Smooth muscle cell (in vitro differentiated cells): Measurements from ENCODE around the gene HCN2. TPM values are rescaled to one million over a fixed set of nuclear protein-coding genes. Genes with fewer than 3 reads are reported as not detected.

Source experiments
- DNase-seq: peaks from one replicate; lab custom pipeline; 2025; ENCODE audit not compliant: unreplicated experiment; lab: John Stamatoyannopoulos, UW
- H2AFZ ChIP-seq: fragments of 200-600 bp; sonication (generic); 2 replicates; pipeline ENCODE4 v1.6.0; 2016; ENCODE audit warnings: antibody characterized with exemption, low read depth, mild to moderate bottlenecking
- H3F3A ChIP-seq: fragments of 200-600 bp; sonication (generic); 2 replicates; pipeline ENCODE4 v1.6.0; 2017; ENCODE audit warnings: antibody characterized with exemption, low read depth
- H3K27ac ChIP-seq: fragments of 200-600 bp; sonication (generic); 2 replicates; pipeline ENCODE4 v1.5.1; 2016; ENCODE audit warnings: low read depth, mild to moderate bottlenecking
- H3K27me3 ChIP-seq: fragments of 200-600 bp; sonication (generic); 2 replicates; pipeline ENCODE4 v1.6.1; 2016; ENCODE audit warnings: low read depth, mild to moderate bottlenecking
- H3K36me3 ChIP-seq: fragments of 200-600 bp; sonication (generic); 2 replicates; pipeline ENCODE4 v1.5.1; 2016; ENCODE audit warnings: low read depth
- H3K4me1 ChIP-seq: fragments of 200-600 bp; sonication (generic); 2 replicates; pipeline ENCODE4 v1.5.1; 2016; ENCODE audit warnings: low read depth
- H3K4me2 ChIP-seq: fragments of 200-600 bp; sonication (generic); 2 replicates; pipeline ENCODE4 v1.6.0; 2016; ENCODE audit warnings: mild to moderate bottlenecking
- H3K4me3 ChIP-seq: fragments of 200-600 bp; sonication (generic); 2 replicates; pipeline ENCODE4 v1.5.1; 2016; ENCODE audit warnings: mild to moderate bottlenecking
- H3K79me2 ChIP-seq: fragments of 200-600 bp; sonication (generic); 2 replicates; pipeline ENCODE4 v1.6.0; 2016; ENCODE audit warnings: low read depth, mild to moderate bottlenecking
- H3K9ac ChIP-seq: fragments of 200-600 bp; sonication (generic); 2 replicates; pipeline ENCODE4 v1.6.0; 2016; ENCODE audit warnings: low read depth
- H3K9me3 ChIP-seq: fragments of 200-600 bp; sonication (generic); replicated peaks from 2 replicates; pipeline ENCODE4 v1.5.1; 2016; ENCODE audit warnings: low read depth
- H4K20me1 ChIP-seq: fragments of 200-600 bp; sonication (generic); 2 replicates; pipeline ENCODE4 v1.6.0; 2016; ENCODE audit warnings: low read depth
- WGBS: methylation state at CpG from one replicate; pipeline ENCODE4 v1.1.7; 2016; ENCODE audit warnings: low lambda C conversion rate; 5-methylcytosine and 5-hydroxymethylcytosine counted together
- polyA plus RNA-seq: library from polyadenylated mRNA; unstranded; fragments of >200 nt; fragmentation: Nextera tagmentation; extraction: Ambion mirVana; gene quantifications from 2 replicates; pipeline ENCODE4 v1.2.1, GENCODE V29; 2016
- total RNA-seq: library from RNA; depleted of rRNA; stranded (reverse); fragments of >200 nt; gene quantifications from 2 replicates; pipeline ENCODE4 v1.2.3, GENCODE V29; 2014
- TF ChIP-seq, protein P1 (sequence below): fragments of 200-600 bp; sonication (generic); IDR thresholded peaks from 2 replicates; pipeline ENCODE4 v1.5.1; 2017; ENCODE audit warnings: borderline replicate concordance, mild to moderate bottlenecking, antibody characterized with exemption; ENCODE audit not compliant: insufficient read depth, poor library complexity, severe bottlenecking

The HCN2 gene
- total and polyA plus RNA-seq, 2 experiments from 2014 or later, result 0.49 to 0.81 TPM

GRCh38 chr19:622666-623065 lies 33.0 kb downstream of the HCN2 start:
- no peak overlapping the region for H3K9ac ChIP-seq
- H3K27ac ChIP-seq, result no peak overlapping the region
- no peaks in the 10 kb centered on the region for H3K4me1 ChIP-seq
- no peaks in the 10 kb centered on the region for H3K79me2 ChIP-seq
- no peaks in the 10 kb centered on the region for H3K9me3 ChIP-seq
- no peak overlapping the region for H2AFZ ChIP-seq
- no peaks in the 10 kb centered on the region for H3K36me3 ChIP-seq
- no peaks in the 10 kb centered on the region for H3K27me3 ChIP-seq
- no peak overlapping the region for H3K4me2 ChIP-seq
- H3K4me3 ChIP-seq, result no peak overlapping the region
- WGBS, result 98% methylated on average over 29 of the region's 37 CpGs
- no peak for DNase-seq
- H3F3A ChIP-seq, result no peaks in the 10 kb centered on the region
- TF ChIP-seq, protein P1, sequence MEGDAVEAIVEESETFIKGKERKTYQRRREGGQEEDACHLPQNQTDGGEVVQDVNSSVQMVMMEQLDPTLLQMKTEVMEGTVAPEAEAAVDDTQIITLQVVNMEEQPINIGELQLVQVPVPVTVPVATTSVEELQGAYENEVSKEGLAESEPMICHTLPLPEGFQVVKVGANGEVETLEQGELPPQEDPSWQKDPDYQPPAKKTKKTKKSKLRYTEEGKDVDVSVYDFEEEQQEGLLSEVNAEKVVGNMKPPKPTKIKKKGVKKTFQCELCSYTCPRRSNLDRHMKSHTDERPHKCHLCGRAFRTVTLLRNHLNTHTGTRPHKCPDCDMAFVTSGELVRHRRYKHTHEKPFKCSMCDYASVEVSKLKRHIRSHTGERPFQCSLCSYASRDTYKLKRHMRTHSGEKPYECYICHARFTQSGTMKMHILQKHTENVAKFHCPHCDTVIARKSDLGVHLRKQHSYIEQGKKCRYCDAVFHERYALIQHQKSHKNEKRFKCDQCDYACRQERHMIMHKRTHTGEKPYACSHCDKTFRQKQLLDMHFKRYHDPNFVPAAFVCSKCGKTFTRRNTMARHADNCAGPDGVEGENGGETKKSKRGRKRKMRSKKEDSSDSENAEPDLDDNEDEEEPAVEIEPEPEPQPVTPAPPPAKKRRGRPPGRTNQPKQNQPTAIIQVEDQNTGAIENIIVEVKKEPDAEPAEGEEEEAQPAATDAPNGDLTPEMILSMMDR, result no peak
- peaks cover 15% of the 10 kb centered on the region for H4K20me1 ChIP-seq

DNA sequence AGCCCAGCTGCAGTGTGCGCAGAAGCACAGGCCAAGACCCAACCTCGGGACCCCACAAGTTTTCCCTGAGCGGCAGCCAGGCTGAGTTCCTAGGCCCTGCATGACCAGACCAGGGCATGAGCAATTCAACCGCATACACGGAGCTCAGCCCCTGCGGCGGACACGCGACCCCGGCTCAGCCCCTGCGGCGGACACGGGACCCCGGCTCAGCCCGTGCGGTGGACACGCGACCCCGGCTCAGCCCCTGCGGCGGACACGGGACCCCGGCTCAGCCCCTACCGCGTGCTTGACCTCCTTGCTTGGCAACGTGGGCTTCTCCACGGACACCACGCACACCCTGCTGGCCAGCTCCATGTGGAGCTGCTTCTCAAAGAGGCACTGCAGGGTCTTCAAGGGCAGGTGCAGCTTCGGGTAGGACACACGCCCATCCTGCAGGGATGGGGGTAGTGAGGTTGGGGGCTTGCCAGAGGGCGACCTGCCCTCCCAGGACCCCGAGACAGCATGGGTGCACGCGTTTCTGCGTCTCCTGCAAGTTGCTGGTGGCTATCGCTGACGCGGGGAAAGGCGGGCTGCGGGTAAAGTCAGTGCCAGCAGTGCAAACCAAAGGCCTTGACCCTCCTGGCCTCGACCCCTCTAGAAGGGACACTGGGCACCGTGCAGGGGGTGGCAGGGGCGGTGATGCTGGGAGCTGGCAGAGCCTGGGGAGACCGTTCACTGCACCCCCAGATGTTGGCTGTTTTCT lies 33.7 kb downstream of the HCN2 start:
- Histone ChIP-seq H4K20me1 (peaks cover 15% of the 10 kb centered on the region), H3K4me3 (no peak overlapping the region), H2AFZ (no peak overlapping the region), H3K36me3 (no peaks in the 10 kb centered on the region), H3K79me2 (no peaks in the 10 kb centered on the region), H3F3A (no peaks in the 10 kb centered on the region), H3K9ac (no peak overlapping the region), H3K27ac (no peak overlapping the region), H3K4me1 (no peaks in the 10 kb centered on the region), H3K9me3 (no peaks in the 10 kb centered on the region), H3K4me2 (no peak overlapping the region), H3K27me3 (no peaks in the 10 kb centered on the region)
- DNase-seq, result no peak
- TF ChIP-seq, protein P1, result no peak
- 97% methylated on average over 43 of the region's 44 CpGs for WGBS

DNA sequence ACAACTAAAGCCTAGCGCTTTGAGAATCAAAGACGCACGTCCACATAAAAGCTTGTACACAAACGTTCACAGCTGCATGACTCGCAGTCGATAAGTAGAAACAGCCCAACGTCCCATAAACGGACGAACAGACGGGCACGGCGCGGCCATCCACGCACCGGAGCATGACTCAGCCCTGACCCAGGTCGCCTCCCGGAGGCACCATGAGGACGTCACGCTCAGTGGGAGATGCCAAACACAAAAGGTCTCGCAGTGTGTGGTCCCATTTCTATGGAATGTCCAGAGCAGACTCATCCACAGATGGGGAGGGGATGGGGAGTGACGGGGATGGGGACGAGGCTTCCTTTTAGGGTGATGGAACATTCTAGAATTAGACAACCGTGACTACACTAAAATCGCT lies 34.3 kb downstream of the HCN2 start:
- Histone ChIP-seq H3K4me1 (no peaks in the 10 kb centered on the region), H3K9ac (no peak overlapping the region), H3K36me3 (no peaks in the 10 kb centered on the region), H3F3A (no peaks in the 10 kb centered on the region), H3K9me3 (no peaks in the 10 kb centered on the region), H3K4me3 (no peak overlapping the region), H3K79me2 (no peaks in the 10 kb centered on the region), H4K20me1 (peaks cover 15% of the 10 kb centered on the region), H3K27ac (no peak overlapping the region), H2AFZ (no peak overlapping the region), H3K27me3 (no peaks in the 10 kb centered on the region), H3K4me2 (no peak overlapping the region)
- 71% methylated on average over 24 of the region's 24 CpGs for WGBS
- TF ChIP-seq, protein P1, result no peak
- no peak for DNase-seq

DNA sequence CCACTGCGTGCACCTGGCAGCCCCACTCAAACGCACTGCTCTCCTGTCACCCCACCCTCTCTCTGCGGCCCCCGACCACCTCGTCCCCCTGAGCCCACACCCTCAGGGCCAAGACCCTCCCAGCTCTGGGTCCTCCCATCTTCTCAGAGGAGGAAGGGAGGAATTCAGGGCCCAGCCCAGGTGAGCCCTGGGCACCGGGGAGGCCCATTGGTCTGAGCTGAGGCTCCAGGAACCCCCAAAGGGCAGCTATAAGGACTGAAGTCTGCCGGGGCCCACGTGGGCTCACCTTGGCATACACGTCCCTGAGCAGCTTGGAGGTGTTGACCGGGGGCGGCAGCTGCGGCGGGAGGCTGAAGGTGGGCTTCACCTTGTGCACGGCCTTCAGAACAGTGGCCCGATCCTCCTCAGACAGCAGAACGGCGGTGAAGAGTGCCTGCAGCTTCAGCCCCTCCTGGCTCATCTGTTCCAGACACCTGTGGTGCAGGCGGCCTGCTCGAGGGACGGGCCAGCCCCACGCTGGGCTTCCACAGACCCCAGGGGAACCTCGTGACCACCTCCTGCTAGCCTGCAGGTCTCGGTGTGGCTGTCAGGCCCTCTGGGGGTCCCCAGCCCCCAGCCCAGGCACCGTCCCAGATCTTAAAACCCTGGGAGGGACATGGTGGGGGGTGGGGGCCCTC lies 34.9 kb downstream of the HCN2 start:
- Histone ChIP-seq H3K4me2 (no peak overlapping the region), H3K9ac (no peak overlapping the region), H3K79me2 (no peaks in the 10 kb centered on the region), H4K20me1 (peaks cover 15% of the 10 kb centered on the region), H3K27me3 (no peaks in the 10 kb centered on the region), H2AFZ (no peak overlapping the region), H3K4me3 (no peak overlapping the region), H3K27ac (no peak overlapping the region), H3K36me3 (no peaks in the 10 kb centered on the region), H3K4me1 (no peaks in the 10 kb centered on the region), H3F3A (no peaks in the 10 kb centered on the region), H3K9me3 (no peaks in the 10 kb centered on the region)
- DNase-seq, result no peak
- 97% methylated on average over 21 of the region's 24 CpGs for WGBS
- TF ChIP-seq, protein P1, result no peak
